ENCODE results near the gene HUNK.

Gene HUNK

GRCh38 chr21:32046191-32046590, 173.4 kb downstream of the HUNK start:
- Histone ChIP-seq H3K4me1 (ENCODE audit: control insufficient read depth in 1 of 2, insufficient read depth in 1 of 2, low read depth in 1 of 2, low read length in 1 of 2) (no peaks in the 10 kb centered on the region), H3K27ac (no peak overlapping the region), H3K9me3 (no peaks in the 10 kb centered on the region), H3K4me3 (ENCODE audit: low read depth in 1 of 2, low read length in 1 of 2) (no peak overlapping the region), H3K36me3 (no peaks in the 10 kb centered on the region), H3K27me3 (no peaks in the 10 kb centered on the region)
- TF ChIP-seq CTCF (IDR thresholded peaks at IDR 0.05) = no peak

GRCh38 chr21:32048353-32048752, 175.5 kb downstream of the HUNK start:
- H3K9me3 ChIP-seq = no peaks in the 10 kb centered on the region
- no peaks in the 10 kb centered on the region for H3K4me1 ChIP-seq (ENCODE audit: control insufficient read depth in 1 of 2, insufficient read depth in 1 of 2, low read depth in 1 of 2, low read length in 1 of 2)
- no peaks in the 10 kb centered on the region for H3K36me3 ChIP-seq
- H3K27ac ChIP-seq = no peak overlapping the region
- no peak for TF ChIP-seq CTCF (IDR thresholded peaks at IDR 0.05)
- no peaks in the 10 kb centered on the region for H3K27me3 ChIP-seq
- H3K4me3 ChIP-seq (ENCODE audit: low read depth in 1 of 2, low read length in 1 of 2) = no peak overlapping the region
